Karpas-422 (cell line): Measurements from ENCODE around the gene NEMP1. TPM values are rescaled to one million over a fixed set of nuclear protein-coding genes. Genes with fewer than 3 reads are reported as not detected.

ENCODE experiments used
- DNase-seq: peaks from one replicate; pipeline ENCODE4 v3.0.0-alpha.2; 2015
- H2AFZ ChIP-seq: fragments of 200-600 bp; sonication (generic); 2 replicates; pipeline ENCODE4 v1.6.1; 2014; ENCODE audit warnings: antibody characterized with exemption, low read length, mixed read lengths
- H3K27ac ChIP-seq: fragments of 200-600 bp; sonication (generic); 2 replicates; pipeline ENCODE4 v1.5.1; 2014; ENCODE audit warnings: mild to moderate bottlenecking, low read length, moderate library complexity
- H3K27me3 ChIP-seq: fragments of 200-600 bp; sonication (generic); 2 replicates; pipeline ENCODE4 v1.6.1; 2014; ENCODE audit warnings: low read length, mixed read lengths
- H3K36me3 ChIP-seq: fragments of 200-600 bp; sonication (generic); 2 replicates; pipeline ENCODE4 v1.6.1; 2014; ENCODE audit warnings: low read length, mixed read lengths; ENCODE audit not compliant: insufficient read depth
- H3K4me1 ChIP-seq: fragments of 200-600 bp; sonication (generic); 2 replicates; pipeline ENCODE4 v1.6.1; 2014; ENCODE audit warnings: mild to moderate bottlenecking, low read length, mixed read lengths
- H3K4me2 ChIP-seq: fragments of 200-600 bp; sonication (generic); 2 replicates; pipeline ENCODE4 v1.6.1; 2014; ENCODE audit warnings: low read length, low read depth, mild to moderate bottlenecking; ENCODE audit not compliant: poor library complexity, severe bottlenecking
- H3K4me3 ChIP-seq: fragments of 200-600 bp; sonication (generic); 2 replicates; pipeline ENCODE4 v1.5.1; 2014; ENCODE audit warnings: mild to moderate bottlenecking, antibody characterized with exemption, low read length, mixed read lengths
- H3K79me2 ChIP-seq: fragments of 200-600 bp; sonication (generic); 2 replicates; pipeline ENCODE4 v1.6.1; 2014; ENCODE audit warnings: mild to moderate bottlenecking, low read length, mixed read lengths
- H3K9ac ChIP-seq: fragments of 200-600 bp; sonication (generic); 2 replicates; pipeline ENCODE4 v1.6.0; 2014; ENCODE audit warnings: low read length
- H3K9me2 ChIP-seq: fragments of 200-600 bp; sonication (generic), shearing (Covaris generic); replicated peaks from 2 replicates; pipeline ENCODE4 v1.6.0; 2014; ENCODE audit warnings: mild to moderate bottlenecking, low read length, moderate library complexity; ENCODE audit not compliant: insufficient read depth
- H3K9me3 ChIP-seq: fragments of 300-700, 200-600 bp; sonication (generic); 2 replicates; pipeline ENCODE4 v1.6.1; 2014; ENCODE audit warnings: low read length, mixed read lengths
- H4K20me1 ChIP-seq: fragments of 200-600 bp; sonication (generic); 2 replicates; pipeline ENCODE4 v1.6.1; 2014; ENCODE audit warnings: mild to moderate bottlenecking, antibody characterized with exemption, low read length, low read depth; ENCODE audit not compliant: insufficient read depth
- total RNA-seq: library from RNA; depleted of rRNA; stranded (reverse); fragments of >200 nt; shearing (Covaris generic); gene quantifications from 2 replicates; pipeline ENCODE4 v1.2.3, GENCODE V29; 2014; ENCODE audit warnings: low replicate concordance; rRNA removed

Gene NEMP1, protein sequence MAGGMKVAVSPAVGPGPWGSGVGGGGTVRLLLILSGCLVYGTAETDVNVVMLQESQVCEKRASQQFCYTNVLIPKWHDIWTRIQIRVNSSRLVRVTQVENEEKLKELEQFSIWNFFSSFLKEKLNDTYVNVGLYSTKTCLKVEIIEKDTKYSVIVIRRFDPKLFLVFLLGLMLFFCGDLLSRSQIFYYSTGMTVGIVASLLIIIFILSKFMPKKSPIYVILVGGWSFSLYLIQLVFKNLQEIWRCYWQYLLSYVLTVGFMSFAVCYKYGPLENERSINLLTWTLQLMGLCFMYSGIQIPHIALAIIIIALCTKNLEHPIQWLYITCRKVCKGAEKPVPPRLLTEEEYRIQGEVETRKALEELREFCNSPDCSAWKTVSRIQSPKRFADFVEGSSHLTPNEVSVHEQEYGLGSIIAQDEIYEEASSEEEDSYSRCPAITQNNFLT
- 34.2 and 59.6 TPM in 2 replicates for total RNA-seq

DNA sequence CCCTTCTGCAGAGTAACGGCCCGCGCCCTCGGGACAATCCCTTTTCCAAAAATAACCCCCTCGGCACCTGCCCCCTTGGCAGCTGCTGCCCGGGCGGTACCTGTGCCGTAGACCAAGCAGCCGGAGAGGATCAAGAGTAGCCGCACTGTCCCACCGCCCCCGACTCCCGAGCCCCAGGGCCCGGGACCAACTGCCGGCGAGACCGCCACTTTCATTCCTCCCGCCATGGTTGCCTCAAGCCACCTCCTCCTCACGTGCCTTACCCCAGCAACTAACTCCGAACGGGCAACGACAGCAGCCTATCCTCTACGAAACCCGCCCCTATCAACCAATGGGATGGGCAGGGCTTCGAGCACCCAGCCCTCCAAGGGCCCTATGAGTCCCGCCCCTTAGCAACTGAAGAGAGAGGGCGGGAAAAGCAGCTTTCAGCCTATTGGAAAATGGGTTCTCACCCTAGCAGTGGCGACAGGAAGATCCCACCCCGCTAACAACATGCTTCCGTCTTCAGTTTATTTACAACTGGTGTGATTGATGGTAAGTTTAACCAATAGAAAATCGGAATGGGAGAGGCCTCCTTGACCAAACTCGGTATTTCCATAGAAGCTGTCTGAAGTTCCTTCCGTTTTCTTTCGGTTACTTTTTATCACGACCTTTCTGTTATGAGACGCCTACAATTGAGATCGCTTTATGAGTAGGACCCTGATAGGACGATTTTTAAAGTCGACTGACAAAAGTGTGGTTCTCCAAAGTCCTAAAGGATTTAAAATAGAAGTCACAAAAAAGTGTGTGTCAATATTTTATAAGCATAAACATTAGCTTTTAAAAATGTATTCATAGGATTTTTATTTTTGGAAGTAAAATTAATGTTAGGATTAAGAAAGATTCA is at the start of gene NEMP1:
TSS of gene NEMP1 (minus strand) at position 273 of the 886 bp plus-strand sequence. CDS start at position 227, 46 bp downstream.
- no peak within 1 kb of the TSS for H2AFZ ChIP-seq
- DNase-seq: peak; percentile 100
- peak within 1 kb of the TSS; percentile 96 for H3K9ac ChIP-seq
- peak within 1 kb of the TSS; percentile 95 for H3K4me3 ChIP-seq
- H3K36me3 ChIP-seq: peaks cover 7% of the 10 kb centered on the region; the same call in 1 of the 2 replicates
- no peaks in the 10 kb centered on the region for H3K27me3 ChIP-seq
- H3K79me2 ChIP-seq: peaks cover 38% of the 10 kb centered on the region
- no peaks in the 10 kb centered on the region for H4K20me1 ChIP-seq
- H3K27ac ChIP-seq: peak within 1 kb of the TSS; percentile 94
- H3K4me1 ChIP-seq: peaks cover 17% of the 10 kb centered on the region
- H3K9me3 ChIP-seq: no peaks in the 10 kb centered on the region
- peak within 1 kb of the TSS; percentile 87 for H3K4me2 ChIP-seq
- no peaks in the 10 kb centered on the region for H3K9me2 ChIP-seq

DNA sequence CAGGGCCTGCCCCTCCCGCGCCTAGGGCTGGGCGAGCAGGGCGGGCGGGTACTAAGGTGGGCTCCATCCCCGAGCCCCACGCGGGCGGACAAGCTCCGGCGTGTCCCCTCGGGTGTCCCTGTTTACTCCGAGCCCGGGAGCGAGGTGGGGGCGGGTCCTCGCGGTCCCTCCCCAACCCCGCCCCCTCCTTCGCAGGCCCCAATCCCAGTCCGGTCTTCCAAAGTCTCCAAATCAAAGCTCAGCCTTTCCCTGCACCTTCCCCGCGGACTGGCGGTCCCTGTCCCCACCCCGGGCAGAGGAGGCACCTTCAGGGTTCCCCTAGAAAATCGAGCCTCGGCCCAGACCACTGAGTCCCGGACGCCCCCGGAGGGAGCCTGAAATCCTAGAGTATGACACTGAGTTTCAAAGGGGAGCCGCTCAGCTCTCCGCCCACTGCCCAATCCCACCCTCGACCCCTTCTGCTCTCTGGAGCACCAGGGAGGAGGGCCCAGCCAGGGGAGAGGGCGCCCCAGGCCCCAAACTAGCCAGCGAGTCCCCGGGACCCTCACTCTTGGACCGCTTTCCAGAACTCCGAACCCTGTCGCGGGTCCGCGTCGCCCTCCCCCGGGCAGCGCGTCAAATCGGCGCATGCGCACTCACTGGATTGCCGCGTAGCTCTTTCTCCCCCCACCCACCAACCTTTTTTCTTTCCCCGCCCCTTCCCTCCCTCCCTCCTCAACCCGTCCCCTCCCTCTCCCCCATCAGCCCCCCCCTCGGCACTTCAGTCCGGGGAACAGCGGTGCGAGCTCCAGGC is 49.3 kb upstream of the NEMP1 start, which contains the start of gene LRP1:
TSS of gene LRP1 (plus strand) at position 758 of the 793 bp plus-strand sequence. CDS start 482 bp downstream, outside the sequence.
- Histone ChIP-seq H3K9me3 (peaks cover 4% of the 10 kb centered on the region; the same call in 1 of the 2 replicates), H2AFZ (peak within 1 kb of the TSS; percentile 72), H3K27ac (no peak within 1 kb of the TSS), H3K36me3 (no peaks in the 10 kb centered on the region), H3K9ac (peak within 1 kb of the TSS; percentile 72), H3K79me2 (no peaks in the 10 kb centered on the region), H3K9me2 (no peaks in the 10 kb centered on the region), H3K4me3 (peak within 1 kb of the TSS; percentile 69), H3K4me1 (peaks cover 12% of the 10 kb centered on the region), H3K4me2 (peak within 1 kb of the TSS; percentile 75), H4K20me1 (no peaks in the 10 kb centered on the region), H3K27me3 (no peaks in the 10 kb centered on the region)
- DNase-seq: peak; percentile 75

DNA sequence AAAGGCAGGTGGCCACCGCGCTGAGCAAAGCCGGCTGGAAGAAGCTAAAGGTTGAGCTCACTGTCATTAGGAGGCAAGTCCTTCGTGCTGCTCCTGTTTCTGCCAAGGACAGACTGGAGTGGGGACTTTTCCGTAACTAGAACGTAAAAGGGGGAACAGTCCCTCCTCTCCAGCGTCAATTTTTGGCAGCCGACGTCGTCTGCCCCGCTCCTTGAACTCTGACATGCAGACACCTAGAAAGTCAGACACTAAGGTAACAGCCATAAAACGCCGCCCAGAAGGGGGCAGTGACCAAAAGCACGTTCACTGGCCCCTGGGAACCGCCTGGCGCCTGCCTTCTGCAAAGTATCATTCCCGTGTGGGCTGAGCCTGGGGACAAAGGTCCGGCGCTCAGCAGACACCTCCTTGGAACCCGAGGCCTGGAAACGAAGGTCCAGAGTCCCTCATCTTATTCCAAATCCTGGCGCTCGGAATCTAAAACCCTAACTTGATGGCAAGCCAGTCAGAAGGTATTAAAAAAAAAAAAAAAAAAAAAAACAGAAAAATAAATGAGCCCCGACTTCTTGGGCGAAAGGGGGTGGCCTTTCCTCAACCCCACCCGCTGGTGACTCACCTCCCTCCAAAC is 48.6 kb upstream of the NEMP1 start:
- H3K36me3 ChIP-seq: no peaks in the 10 kb centered on the region
- no peaks in the 10 kb centered on the region for H3K79me2 ChIP-seq
- no peaks in the 10 kb centered on the region for H3K27me3 ChIP-seq
- peak overlapping the region; percentile 72 for H3K9ac ChIP-seq
- peaks cover 6% of the 10 kb centered on the region; the same call in 1 of the 2 replicates for H3K9me3 ChIP-seq
- peak overlapping the region; percentile 69 for H3K4me3 ChIP-seq
- no peak overlapping the region for H3K27ac ChIP-seq
- H3K9me2 ChIP-seq: no peaks in the 10 kb centered on the region
- peaks cover 12% of the 10 kb centered on the region for H3K4me1 ChIP-seq
- peak overlapping the region; percentile 72; the same call in 1 of the 2 replicates for H2AFZ ChIP-seq
- H3K4me2 ChIP-seq: peak overlapping the region; percentile 75
- peak; percentile 75 for DNase-seq
- H4K20me1 ChIP-seq: no peaks in the 10 kb centered on the region

DNA sequence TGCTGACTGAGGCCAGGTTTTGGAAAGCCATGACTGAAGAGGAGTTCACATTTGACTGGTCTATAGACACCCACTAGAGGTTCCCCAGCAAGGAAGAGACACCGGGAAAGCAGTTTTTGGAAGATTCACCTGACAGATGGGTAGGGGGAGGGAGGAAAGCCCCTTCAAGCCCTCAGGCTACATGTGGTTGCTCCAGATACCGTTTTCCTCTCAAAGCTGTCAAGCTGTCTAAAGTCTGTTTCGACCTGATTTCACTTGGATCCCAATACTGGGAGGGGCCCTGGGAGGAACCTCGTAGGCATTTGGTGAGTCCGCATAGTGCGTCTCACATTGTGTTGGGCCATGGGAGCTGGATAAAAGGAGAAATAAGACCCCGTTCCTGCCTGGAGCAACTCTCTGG is 48.0 kb upstream of the NEMP1 start:
- Histone ChIP-seq H4K20me1 (no peaks in the 10 kb centered on the region), H2AFZ (no peak overlapping the region), H3K27ac (no peak overlapping the region), H3K27me3 (no peaks in the 10 kb centered on the region), H3K36me3 (no peaks in the 10 kb centered on the region), H3K4me2 (no peak overlapping the region), H3K9me2 (no peaks in the 10 kb centered on the region), H3K4me3 (no peak overlapping the region), H3K4me1 (peaks cover 12% of the 10 kb centered on the region), H3K9me3 (peaks cover 7% of the 10 kb centered on the region; the same call in 1 of the 2 replicates), H3K9ac (no peak overlapping the region), H3K79me2 (no peaks in the 10 kb centered on the region)
- no peak for DNase-seq

DNA sequence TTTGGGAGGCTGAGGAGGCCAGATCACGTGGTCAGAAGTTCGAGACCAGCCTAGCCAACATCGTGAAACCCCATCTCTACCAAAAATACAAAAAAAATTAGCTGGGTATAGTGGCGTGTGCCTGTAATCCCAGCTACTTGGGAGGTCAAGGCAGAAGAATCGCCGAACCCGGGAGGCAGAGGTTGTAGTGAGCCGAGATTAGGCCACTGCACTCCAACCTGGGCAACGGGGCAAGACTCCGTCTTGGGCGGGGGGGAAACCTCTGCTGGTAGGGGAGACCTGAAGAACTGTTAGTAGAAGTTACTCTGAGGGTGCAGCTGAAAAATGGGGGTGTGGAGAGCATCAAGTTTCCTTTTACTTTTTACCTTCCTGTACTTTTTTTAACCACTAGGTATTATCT is 47.5 kb upstream of the NEMP1 start:
- no peak overlapping the region for H3K4me2 ChIP-seq
- H3K27me3 ChIP-seq: no peaks in the 10 kb centered on the region
- no peak for DNase-seq
- no peak overlapping the region for H3K27ac ChIP-seq
- H3K9me3 ChIP-seq: peaks cover 7% of the 10 kb centered on the region; the same call in 1 of the 2 replicates
- H3K4me1 ChIP-seq: peaks cover 12% of the 10 kb centered on the region
- H4K20me1 ChIP-seq: no peaks in the 10 kb centered on the region
- H3K36me3 ChIP-seq: no peaks in the 10 kb centered on the region
- H3K9me2 ChIP-seq: no peaks in the 10 kb centered on the region
- no peak overlapping the region for H3K9ac ChIP-seq
- no peak overlapping the region for H2AFZ ChIP-seq
- no peaks in the 10 kb centered on the region for H3K79me2 ChIP-seq
- no peak overlapping the region for H3K4me3 ChIP-seq

DNA sequence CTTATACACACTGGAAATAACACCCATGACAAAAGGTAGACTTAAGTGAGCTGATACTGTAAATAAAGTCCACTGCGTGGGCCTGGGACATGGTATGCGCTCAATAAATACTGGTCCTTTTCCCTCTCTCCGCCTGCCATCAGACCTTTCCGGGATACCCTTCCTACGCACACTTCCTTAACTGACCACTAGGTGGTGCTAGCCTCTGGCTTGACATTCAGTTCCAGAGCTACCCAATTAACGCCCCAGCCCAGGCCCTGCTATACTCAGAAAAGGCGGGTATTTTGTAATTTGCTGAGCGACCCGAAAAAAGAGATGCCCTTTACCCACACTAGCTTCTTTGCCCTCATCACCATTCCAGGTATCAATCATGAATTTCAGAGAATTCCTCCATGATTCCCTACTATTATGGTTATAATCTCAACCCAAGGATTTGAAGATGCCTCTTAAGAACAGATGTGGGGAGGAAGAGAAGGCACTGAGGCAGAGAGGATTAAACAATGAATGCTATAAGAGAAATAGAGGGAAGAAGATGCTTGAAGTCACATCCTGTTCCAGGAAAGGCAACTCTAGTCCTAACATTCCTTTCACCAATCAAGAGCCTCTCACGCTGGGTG is 45.8 kb upstream of the NEMP1 start:
- H3K4me2 ChIP-seq: no peak overlapping the region
- H4K20me1 ChIP-seq: no peaks in the 10 kb centered on the region
- H3K79me2 ChIP-seq: no peaks in the 10 kb centered on the region
- H3K27ac ChIP-seq: no peak overlapping the region
- H3K9me3 ChIP-seq: peaks cover 7% of the 10 kb centered on the region; the same call in 1 of the 2 replicates
- H3K9ac ChIP-seq: no peak overlapping the region
- peak; percentile 92 for DNase-seq
- H3K4me1 ChIP-seq: peaks cover 15% of the 10 kb centered on the region
- H2AFZ ChIP-seq: no peak overlapping the region
- no peaks in the 10 kb centered on the region for H3K36me3 ChIP-seq
- no peak overlapping the region for H3K4me3 ChIP-seq
- no peaks in the 10 kb centered on the region for H3K27me3 ChIP-seq
- H3K9me2 ChIP-seq: no peaks in the 10 kb centered on the region

DNA sequence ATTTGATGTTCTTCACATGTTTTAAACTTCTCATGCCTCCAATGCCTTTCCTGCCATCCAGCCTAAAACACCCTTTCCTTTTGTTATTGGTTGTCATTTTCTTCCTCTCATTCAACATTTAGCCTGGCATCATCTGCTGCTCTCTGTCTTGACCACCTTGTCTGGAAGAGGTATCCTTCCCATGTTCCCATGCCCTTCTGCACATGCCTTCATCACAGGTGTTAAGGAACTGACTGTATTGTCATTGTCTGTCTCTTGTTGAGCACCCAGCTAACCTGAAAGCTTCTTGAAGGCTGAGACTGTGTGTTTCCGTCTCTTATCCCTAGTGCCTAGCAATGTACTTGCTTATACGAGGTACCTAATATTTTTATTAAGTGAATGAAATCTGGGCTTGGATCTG is 45.2 kb upstream of the NEMP1 start:
- no peak overlapping the region for H3K27ac ChIP-seq

More for the DNA sequence above, 45.2 kb upstream of the NEMP1 start:
- Histone ChIP-seq H3K27me3 (no peaks in the 10 kb centered on the region), H4K20me1 (no peaks in the 10 kb centered on the region), H3K4me3 (no peak overlapping the region), H3K9me2 (no peaks in the 10 kb centered on the region), H3K9me3 (peaks cover 7% of the 10 kb centered on the region; the same call in 1 of the 2 replicates), H3K79me2 (no peaks in the 10 kb centered on the region), H3K9ac (no peak overlapping the region), H3K36me3 (no peaks in the 10 kb centered on the region), H2AFZ (no peak overlapping the region), H3K4me1 (peaks cover 21% of the 10 kb centered on the region), H3K4me2 (no peak overlapping the region)
- DNase-seq: no peak
